Liver (tissue), 9 donors: Measurements from ENCODE around the gene DNM2. TPM values are rescaled to one million over a fixed set of nuclear protein-coding genes. Genes with fewer than 3 reads are reported as not detected.

ENCODE experiments used
- DNase-seq: peaks from one replicate; pipeline ENCODE4 v3.0.0-alpha.2; 2017; ENCODE audit warnings: low spot score
- H3K27ac ChIP-seq, 2 donors: one replicate each; pipeline ENCODE4 v1.7.0; 2013; ENCODE audit warnings: inconsistent platforms in 2 of 2, low read length in 2 of 2, control low read depth in 1 of 2, low read depth in 1 of 2, mild to moderate bottlenecking in 1 of 2
- H3K27me3 ChIP-seq, 4 donors: one replicate each; pipeline versions ENCODE4 v1.6.1 to v1.7.0; 2013; ENCODE audit warnings: low read length in 3 of 4, inconsistent platforms in 1 of 4, mild to moderate bottlenecking in 1 of 4, moderate library complexity in 1 of 4; ENCODE audit not compliant: control insufficient read depth in 4 of 4, insufficient read depth in 4 of 4
- H3K36me3 ChIP-seq, 4 donors: one replicate each; pipeline versions ENCODE4 v1.6.1 to v1.7.0; 2013; ENCODE audit warnings: low read length in 3 of 4, mild to moderate bottlenecking in 3 of 4, low read depth in 1 of 4, moderate library complexity in 1 of 4; ENCODE audit not compliant: control insufficient read depth in 4 of 4, insufficient read depth in 3 of 4
- H3K4me1 ChIP-seq, 4 donors: one replicate each; pipeline versions ENCODE4 v1.6.1 to v1.7.0; 2013; ENCODE audit warnings: low read length in 3 of 4, mild to moderate bottlenecking in 3 of 4, moderate library complexity in 1 of 4; ENCODE audit not compliant: control insufficient read depth in 4 of 4, insufficient read depth in 4 of 4
- H3K4me3 ChIP-seq, 3 donors: one replicate each; pipeline versions ENCODE4 v1.6.1 to v1.7.0; 2013; ENCODE audit warnings: low read length in 3 of 3, control low read depth in 1 of 3, low read depth in 1 of 3, mild to moderate bottlenecking in 1 of 3
- H3K9ac ChIP-seq, 2 donors: one replicate each; pipeline ENCODE4 v1.7.0; 2013; ENCODE audit warnings: low read length in 2 of 2, mild to moderate bottlenecking in 2 of 2, moderate library complexity in 2 of 2, control low read depth in 1 of 2, low read depth in 1 of 2
- H3K9me3 ChIP-seq, 4 donors: one replicate each; pipeline versions ENCODE4 v1.6.1 to v1.7.0; 2013; ENCODE audit warnings: low read length in 3 of 4; ENCODE audit not compliant: control insufficient read depth in 4 of 4
- EGR1 ChIP-seq, 2 donors: IDR thresholded peaks; 2 replicates each; pipeline ENCODE4 v1.6.1; 2016 to 2018; ENCODE audit warnings: antibody characterized with exemption in 2 of 2, low read depth in 2 of 2
- FOXA1 ChIP-seq: IDR thresholded peaks from 2 replicates; pipeline ENCODE4 v1.6.1; 2016; ENCODE audit warnings: antibody characterized with exemption
- FOXA2 ChIP-seq: IDR thresholded peaks from 2 replicates; pipeline ENCODE4 v1.6.1; 2016; ENCODE audit warnings: antibody characterized with exemption
- GABPA ChIP-seq, 2 donors: IDR thresholded peaks in 1 of 2; conservative IDR thresholded peaks in 1 of 2; 2 replicates each; pipeline ENCODE4 v1.6.1; 2016; ENCODE audit warnings: antibody characterized with exemption in 2 of 2, mild to moderate bottlenecking in 1 of 2, moderate library complexity in 1 of 2
- JUND ChIP-seq, 2 donors: IDR thresholded peaks; 2 replicates each; pipeline ENCODE4 v1.6.1; 2016; ENCODE audit warnings: antibody characterized with exemption in 2 of 2
- NR2F2 ChIP-seq: IDR thresholded peaks from 2 replicates; pipeline ENCODE4 v1.6.1; 2016; ENCODE audit warnings: antibody characterized with exemption
- RAD21 ChIP-seq, 2 donors: IDR thresholded peaks; 2 replicates each; pipeline ENCODE4 v1.6.1; 2016; ENCODE audit warnings: antibody characterized with exemption in 2 of 2, mild to moderate bottlenecking in 2 of 2
- RXRA ChIP-seq, 2 donors: IDR thresholded peaks; 2 replicates each; pipeline ENCODE4 v1.6.1; 2017 to 2018; ENCODE audit warnings: antibody characterized with exemption in 2 of 2, mild to moderate bottlenecking in 1 of 2
- YY1 ChIP-seq: IDR thresholded peaks from 2 replicates; pipeline ENCODE4 v1.6.1; 2016; ENCODE audit warnings: antibody characterized with exemption, mild to moderate bottlenecking
- WGBS: extraction: QIAGEN DNeasy Blood & Tissue Kit; methylation state at CpG from one replicate; pipeline ENCODE4 v1.1.7; 2013; 5-methylcytosine and 5-hydroxymethylcytosine counted together
- polyA plus RNA-seq, 2 donors: library from polyadenylated mRNA; stranded (reverse) in 1 of 2; unstranded in 1 of 2; fragments of 200-250 nt in 1 of 2; fragments of >200 nt in 1 of 2; fragmentation: Nextera tagmentation in 1 of 2; extraction: Ambion mirVana in 1 of 2; gene quantifications; one replicate each; pipeline versions ENCODE4 v1.2.1 to v1.2.3, GENCODE V29; 2013 to 2015
- total RNA-seq, 2 donors: library from RNA; depleted of rRNA; stranded (reverse); fragments of >200 nt; gene quantifications; one replicate each; pipeline ENCODE4 v1.2.3, GENCODE V29; 2014
- TF ChIP-seq, protein P1 (sequence below): IDR thresholded peaks from 2 replicates; pipeline ENCODE4 v1.6.1; 2016; ENCODE audit warnings: antibody characterized with exemption
- TF ChIP-seq, protein P2 (sequence below): IDR thresholded peaks from 2 replicates; pipeline ENCODE4 v1.6.1; 2016; ENCODE audit warnings: antibody characterized with exemption
- TF ChIP-seq, protein P3 (sequence below): IDR thresholded peaks from 2 replicates; pipeline ENCODE4 v1.6.1; 2016; ENCODE audit warnings: antibody characterized with exemption
- TF ChIP-seq, protein P4 (sequence below): IDR thresholded peaks from 2 replicates; pipeline ENCODE4 v1.6.1; 2016; ENCODE audit warnings: antibody characterized with exemption, mild to moderate bottlenecking
- TF ChIP-seq, protein P5 (sequence below): fragments of 150-350 bp; IDR thresholded peaks from 2 replicates; pipeline ENCODE4 v1.5.1; 2017; ENCODE audit warnings: improper control_type of control experiment, low read depth, low read length; ENCODE audit not compliant: missing input control
- donor health status: healthy.
- donor health status: healthy.
- donor health status: healthy.
- donor health status: healthy.
- donor health status: healthy.

DNM2 gene
- total and polyA plus RNA-seq, 4 donors, result 23.1 to 95.1 (median 59.1) TPM

DNA sequence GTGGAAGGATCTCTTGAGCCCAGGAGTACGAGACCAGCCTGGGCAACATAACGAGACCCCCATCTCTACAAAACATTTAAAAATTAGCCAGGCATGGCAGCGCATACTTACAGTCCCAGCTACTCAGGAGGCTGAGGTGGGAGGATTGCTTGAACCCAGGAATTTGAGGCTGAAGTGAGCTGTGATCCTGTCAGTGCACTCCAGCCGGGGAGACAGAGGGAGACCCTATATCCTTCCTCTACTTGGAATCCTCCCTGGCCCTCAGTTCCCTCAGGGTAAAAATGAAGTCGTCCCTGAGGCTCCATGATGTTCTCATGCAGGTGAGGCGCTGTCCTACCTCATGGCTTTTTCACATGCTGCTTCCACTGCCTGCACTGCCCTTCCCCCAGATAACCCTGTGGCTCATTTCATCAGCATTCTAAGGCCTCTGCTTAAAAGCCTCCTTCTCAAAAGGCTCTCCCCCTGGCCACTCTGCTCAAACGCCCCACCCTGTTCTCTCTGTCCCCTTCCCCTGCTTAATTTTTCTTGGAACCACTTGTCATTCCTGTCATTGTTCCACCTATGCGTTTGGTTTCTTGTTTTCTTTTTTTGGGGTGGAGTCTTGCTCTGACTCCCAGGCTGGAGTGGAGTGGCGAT, 19.2 kb downstream of the DNM2 start (continued):
- TF ChIP-seq FOXA2, result no peak

DNA sequence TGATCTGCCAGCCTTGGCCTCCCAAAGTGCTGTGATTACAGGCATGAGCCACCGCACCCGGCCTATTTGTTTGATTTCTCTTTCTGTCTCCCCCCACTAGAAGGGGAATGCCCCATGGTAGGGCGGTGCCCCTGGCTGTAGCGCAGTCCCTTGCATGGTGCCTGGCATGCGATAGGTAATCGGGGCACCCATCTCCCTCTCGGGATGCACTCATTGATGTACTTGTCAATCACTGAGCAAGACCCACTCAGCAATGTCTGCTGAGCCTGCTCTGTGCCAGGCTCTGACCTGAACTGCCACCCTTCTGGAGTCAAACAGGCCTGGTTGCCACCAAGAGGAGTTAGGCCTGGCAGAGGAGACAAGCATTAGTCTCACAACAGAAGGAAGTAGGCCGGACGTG, 19.8 kb downstream of the DNM2 start:
- Histone ChIP-seq H3K4me1 (peaks cover 0 to 15% (median 3%) of the 10 kb centered on the region in 4 donors), H3K9ac (no peak overlapping the region), H3K27me3 (no peaks in the 10 kb centered on the region), H3K36me3 (peaks cover 0 to 2% (median 0%) of the 10 kb centered on the region in 4 donors), H3K4me3 (no peak overlapping the region), H3K27ac (no peak overlapping the region), H3K9me3 (no peaks in the 10 kb centered on the region)
- no peak for TF ChIP-seq NR2F2
- TF ChIP-seq YY1, result no peak
- TF ChIP-seq EGR1 (IDR thresholded peaks at IDR 0.05; ENCODE audit: low read depth in 2 of 2), result no peak
- TF ChIP-seq, protein P1, sequence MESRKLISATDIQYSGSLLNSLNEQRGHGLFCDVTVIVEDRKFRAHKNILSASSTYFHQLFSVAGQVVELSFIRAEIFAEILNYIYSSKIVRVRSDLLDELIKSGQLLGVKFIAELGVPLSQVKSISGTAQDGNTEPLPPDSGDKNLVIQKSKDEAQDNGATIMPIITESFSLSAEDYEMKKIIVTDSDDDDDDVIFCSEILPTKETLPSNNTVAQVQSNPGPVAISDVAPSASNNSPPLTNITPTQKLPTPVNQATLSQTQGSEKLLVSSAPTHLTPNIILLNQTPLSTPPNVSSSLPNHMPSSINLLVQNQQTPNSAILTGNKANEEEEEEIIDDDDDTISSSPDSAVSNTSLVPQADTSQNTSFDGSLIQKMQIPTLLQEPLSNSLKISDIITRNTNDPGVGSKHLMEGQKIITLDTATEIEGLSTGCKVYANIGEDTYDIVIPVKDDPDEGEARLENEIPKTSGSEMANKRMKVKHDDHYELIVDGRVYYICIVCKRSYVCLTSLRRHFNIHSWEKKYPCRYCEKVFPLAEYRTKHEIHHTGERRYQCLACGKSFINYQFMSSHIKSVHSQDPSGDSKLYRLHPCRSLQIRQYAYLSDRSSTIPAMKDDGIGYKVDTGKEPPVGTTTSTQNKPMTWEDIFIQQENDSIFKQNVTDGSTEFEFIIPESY, result no peak
- TF ChIP-seq FOXA1, result no peak
- TF ChIP-seq, protein P2, sequence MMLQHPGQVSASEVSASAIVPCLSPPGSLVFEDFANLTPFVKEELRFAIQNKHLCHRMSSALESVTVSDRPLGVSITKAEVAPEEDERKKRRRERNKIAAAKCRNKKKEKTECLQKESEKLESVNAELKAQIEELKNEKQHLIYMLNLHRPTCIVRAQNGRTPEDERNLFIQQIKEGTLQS, result no peak
- no peak for TF ChIP-seq JUND (IDR thresholded peaks at IDR 0.05)
- TF ChIP-seq, protein P3, sequence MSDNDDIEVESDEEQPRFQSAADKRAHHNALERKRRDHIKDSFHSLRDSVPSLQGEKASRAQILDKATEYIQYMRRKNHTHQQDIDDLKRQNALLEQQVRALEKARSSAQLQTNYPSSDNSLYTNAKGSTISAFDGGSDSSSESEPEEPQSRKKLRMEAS, result no peak
- no peak for TF ChIP-seq RXRA (IDR thresholded peaks at IDR 0.05)
- no peak for TF ChIP-seq GABPA (IDR thresholded peaks at IDR 0.05 in 1 of 2, conservative IDR thresholded peaks at IDR 0.05 in 1 of 2)
- TF ChIP-seq, protein P4, sequence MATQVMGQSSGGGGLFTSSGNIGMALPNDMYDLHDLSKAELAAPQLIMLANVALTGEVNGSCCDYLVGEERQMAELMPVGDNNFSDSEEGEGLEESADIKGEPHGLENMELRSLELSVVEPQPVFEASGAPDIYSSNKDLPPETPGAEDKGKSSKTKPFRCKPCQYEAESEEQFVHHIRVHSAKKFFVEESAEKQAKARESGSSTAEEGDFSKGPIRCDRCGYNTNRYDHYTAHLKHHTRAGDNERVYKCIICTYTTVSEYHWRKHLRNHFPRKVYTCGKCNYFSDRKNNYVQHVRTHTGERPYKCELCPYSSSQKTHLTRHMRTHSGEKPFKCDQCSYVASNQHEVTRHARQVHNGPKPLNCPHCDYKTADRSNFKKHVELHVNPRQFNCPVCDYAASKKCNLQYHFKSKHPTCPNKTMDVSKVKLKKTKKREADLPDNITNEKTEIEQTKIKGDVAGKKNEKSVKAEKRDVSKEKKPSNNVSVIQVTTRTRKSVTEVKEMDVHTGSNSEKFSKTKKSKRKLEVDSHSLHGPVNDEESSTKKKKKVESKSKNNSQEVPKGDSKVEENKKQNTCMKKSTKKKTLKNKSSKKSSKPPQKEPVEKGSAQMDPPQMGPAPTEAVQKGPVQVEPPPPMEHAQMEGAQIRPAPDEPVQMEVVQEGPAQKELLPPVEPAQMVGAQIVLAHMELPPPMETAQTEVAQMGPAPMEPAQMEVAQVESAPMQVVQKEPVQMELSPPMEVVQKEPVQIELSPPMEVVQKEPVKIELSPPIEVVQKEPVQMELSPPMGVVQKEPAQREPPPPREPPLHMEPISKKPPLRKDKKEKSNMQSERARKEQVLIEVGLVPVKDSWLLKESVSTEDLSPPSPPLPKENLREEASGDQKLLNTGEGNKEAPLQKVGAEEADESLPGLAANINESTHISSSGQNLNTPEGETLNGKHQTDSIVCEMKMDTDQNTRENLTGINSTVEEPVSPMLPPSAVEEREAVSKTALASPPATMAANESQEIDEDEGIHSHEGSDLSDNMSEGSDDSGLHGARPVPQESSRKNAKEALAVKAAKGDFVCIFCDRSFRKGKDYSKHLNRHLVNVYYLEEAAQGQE, result no peak
- no peak for TF ChIP-seq FOXA2
- no peak for TF ChIP-seq RAD21 (IDR thresholded peaks at IDR 0.05)
- TF ChIP-seq, protein P5, sequence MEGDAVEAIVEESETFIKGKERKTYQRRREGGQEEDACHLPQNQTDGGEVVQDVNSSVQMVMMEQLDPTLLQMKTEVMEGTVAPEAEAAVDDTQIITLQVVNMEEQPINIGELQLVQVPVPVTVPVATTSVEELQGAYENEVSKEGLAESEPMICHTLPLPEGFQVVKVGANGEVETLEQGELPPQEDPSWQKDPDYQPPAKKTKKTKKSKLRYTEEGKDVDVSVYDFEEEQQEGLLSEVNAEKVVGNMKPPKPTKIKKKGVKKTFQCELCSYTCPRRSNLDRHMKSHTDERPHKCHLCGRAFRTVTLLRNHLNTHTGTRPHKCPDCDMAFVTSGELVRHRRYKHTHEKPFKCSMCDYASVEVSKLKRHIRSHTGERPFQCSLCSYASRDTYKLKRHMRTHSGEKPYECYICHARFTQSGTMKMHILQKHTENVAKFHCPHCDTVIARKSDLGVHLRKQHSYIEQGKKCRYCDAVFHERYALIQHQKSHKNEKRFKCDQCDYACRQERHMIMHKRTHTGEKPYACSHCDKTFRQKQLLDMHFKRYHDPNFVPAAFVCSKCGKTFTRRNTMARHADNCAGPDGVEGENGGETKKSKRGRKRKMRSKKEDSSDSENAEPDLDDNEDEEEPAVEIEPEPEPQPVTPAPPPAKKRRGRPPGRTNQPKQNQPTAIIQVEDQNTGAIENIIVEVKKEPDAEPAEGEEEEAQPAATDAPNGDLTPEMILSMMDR, result no peak
- WGBS, result 92% methylated on average over 9 of the region's 9 CpGs
- DNase-seq, result no peak
